ENCODE data around the gene MAST4.

DNA sequence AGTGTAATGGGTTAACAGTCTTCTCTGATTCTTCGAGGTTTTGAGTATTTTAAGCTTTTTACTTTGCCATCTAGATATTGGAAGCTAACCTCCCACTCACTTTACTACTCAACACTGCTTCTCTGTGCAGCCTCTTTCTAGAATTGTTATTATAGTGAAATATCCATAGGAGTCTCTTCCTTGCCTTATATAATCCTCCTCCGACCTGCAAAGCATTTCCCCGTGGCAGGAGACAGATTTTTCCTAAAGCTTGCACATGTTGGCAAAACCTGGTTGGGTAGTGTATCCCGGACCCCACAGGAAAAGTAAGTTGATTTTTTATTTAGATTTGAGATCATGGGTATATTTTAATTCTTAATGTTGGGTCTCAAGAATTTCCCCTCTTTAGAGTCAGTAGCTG is 351.3 kb downstream of the MAST4 start:
- TF ChIP-seq, protein P1, sequence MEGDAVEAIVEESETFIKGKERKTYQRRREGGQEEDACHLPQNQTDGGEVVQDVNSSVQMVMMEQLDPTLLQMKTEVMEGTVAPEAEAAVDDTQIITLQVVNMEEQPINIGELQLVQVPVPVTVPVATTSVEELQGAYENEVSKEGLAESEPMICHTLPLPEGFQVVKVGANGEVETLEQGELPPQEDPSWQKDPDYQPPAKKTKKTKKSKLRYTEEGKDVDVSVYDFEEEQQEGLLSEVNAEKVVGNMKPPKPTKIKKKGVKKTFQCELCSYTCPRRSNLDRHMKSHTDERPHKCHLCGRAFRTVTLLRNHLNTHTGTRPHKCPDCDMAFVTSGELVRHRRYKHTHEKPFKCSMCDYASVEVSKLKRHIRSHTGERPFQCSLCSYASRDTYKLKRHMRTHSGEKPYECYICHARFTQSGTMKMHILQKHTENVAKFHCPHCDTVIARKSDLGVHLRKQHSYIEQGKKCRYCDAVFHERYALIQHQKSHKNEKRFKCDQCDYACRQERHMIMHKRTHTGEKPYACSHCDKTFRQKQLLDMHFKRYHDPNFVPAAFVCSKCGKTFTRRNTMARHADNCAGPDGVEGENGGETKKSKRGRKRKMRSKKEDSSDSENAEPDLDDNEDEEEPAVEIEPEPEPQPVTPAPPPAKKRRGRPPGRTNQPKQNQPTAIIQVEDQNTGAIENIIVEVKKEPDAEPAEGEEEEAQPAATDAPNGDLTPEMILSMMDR (IDR thresholded peaks at IDR 0.05) = no peak
- no peak for TF ChIP-seq EZH2 (IDR thresholded peaks at IDR 0.05)

Measured in neural progenitor cell (in vitro differentiated cells).